Neural cell (in vitro differentiated cells): ENCODE data around the gene TTC39A.

ENCODE experiments used
- EP300 ChIP-seq: fragments of 450-650 bp; conservative IDR thresholded peaks from 2 replicates; pipeline ENCODE4 v1.6.1; 2014; ENCODE audit warnings: antibody characterized with exemption, mild to moderate bottlenecking, moderate library complexity; ENCODE audit not compliant: poor library complexity, severe bottlenecking
- EZH2 ChIP-seq: fragments of 200-600, 300-800 bp; shearing (Covaris generic), sonication (generic); IDR thresholded peaks from 2 replicates; pipeline ENCODE4 v1.6.1; 2014; ENCODE audit warnings: antibody characterized with exemption, low read length, borderline replicate concordance, mild to moderate bottlenecking; ENCODE audit not compliant: insufficient read depth, poor library complexity, severe bottlenecking
- MXI1 ChIP-seq: fragments of 450-650 bp; conservative IDR thresholded peaks from 2 replicates; pipeline ENCODE4 v1.6.1; 2014; ENCODE audit warnings: antibody characterized with exemption, mild to moderate bottlenecking; ENCODE audit not compliant: poor library complexity, severe bottlenecking
- POLR2AphosphoS5 ChIP-seq: IDR thresholded peaks from 2 replicates; pipeline ENCODE4 v1.6.1; 2012
- RAD21 ChIP-seq: fragments of 450-650 bp; conservative IDR thresholded peaks from 2 replicates; pipeline ENCODE4 v1.6.1; 2014; ENCODE audit warnings: antibody characterized with exemption, mild to moderate bottlenecking, moderate library complexity
- SMC3 ChIP-seq: fragments of 450-650 bp; conservative IDR thresholded peaks from 2 replicates; pipeline ENCODE4 v1.6.1; 2014; ENCODE audit warnings: antibody characterized with exemption, mild to moderate bottlenecking, moderate library complexity; ENCODE audit not compliant: poor library complexity
- TAF1 ChIP-seq: IDR thresholded peaks from 2 replicates; pipeline ENCODE4 v1.6.1; 2012; ENCODE audit warnings: low read depth
- TF ChIP-seq, protein P1 (sequence below): fragments of 450-650 bp; IDR thresholded peaks from 2 replicates; pipeline ENCODE4 v1.5.1; 2014; ENCODE audit warnings: antibody characterized with exemption, mild to moderate bottlenecking, moderate library complexity; ENCODE audit not compliant: poor library complexity, severe bottlenecking

DNA sequence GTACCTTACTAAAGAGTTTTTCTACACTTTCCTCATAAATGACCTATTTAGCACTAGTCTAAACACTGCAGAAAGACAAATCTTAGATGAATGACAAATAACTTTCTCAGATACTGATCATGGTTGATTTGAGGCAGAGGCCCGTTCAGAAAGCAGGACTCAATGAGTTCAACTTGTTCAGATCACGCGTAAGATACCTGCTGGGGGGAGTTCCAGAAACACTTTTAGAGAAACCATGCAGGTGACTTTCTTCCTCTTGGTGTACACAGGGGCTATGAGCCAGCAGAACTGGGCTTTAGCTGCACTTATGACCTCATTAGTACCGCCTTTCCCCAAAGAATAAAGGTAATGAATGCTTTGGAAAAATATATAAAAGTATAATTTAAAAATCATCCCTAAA lies 38.8 kb upstream of the TTC39A start:
- TF ChIP-seq SMC3, result no peak
- TF ChIP-seq POLR2AphosphoS5, result no peak
- TF ChIP-seq MXI1, result no peak
- no peak for TF ChIP-seq EP300
- TF ChIP-seq, protein P1, sequence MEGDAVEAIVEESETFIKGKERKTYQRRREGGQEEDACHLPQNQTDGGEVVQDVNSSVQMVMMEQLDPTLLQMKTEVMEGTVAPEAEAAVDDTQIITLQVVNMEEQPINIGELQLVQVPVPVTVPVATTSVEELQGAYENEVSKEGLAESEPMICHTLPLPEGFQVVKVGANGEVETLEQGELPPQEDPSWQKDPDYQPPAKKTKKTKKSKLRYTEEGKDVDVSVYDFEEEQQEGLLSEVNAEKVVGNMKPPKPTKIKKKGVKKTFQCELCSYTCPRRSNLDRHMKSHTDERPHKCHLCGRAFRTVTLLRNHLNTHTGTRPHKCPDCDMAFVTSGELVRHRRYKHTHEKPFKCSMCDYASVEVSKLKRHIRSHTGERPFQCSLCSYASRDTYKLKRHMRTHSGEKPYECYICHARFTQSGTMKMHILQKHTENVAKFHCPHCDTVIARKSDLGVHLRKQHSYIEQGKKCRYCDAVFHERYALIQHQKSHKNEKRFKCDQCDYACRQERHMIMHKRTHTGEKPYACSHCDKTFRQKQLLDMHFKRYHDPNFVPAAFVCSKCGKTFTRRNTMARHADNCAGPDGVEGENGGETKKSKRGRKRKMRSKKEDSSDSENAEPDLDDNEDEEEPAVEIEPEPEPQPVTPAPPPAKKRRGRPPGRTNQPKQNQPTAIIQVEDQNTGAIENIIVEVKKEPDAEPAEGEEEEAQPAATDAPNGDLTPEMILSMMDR, result no peak
- TF ChIP-seq EZH2, result no peak
- TF ChIP-seq RAD21, result no peak
- TF ChIP-seq TAF1, result no peak
